GM13977 (cell line): Measurements from ENCODE around the gene MCMBP.

Experiments used
- DNase-seq: peaks from one replicate; pipeline ENCODE4 v3.0.0; 2012; ENCODE audit warnings: low spot score
- in situ Hi-C: fragments of 300-500 bp; cut with MboI; formaldehyde crosslinking; loops from one replicate; pipeline ENCODE4 v1.12.0; 2022; ENCODE audit warnings: low sequenced_read_pairs, low pct_unique_long_range_greater_than_20kb, mixed read lengths, inconsistent platforms; ENCODE audit not compliant: unreplicated experiment
- TF ChIP-seq, protein P1 (sequence below): IDR thresholded peaks from 2 replicates; pipeline ENCODE4 v1.5.1; 2012; ENCODE audit warnings: mild to moderate bottlenecking, control low read depth; ENCODE audit not compliant: insufficient read depth; ENCODE audit errors: extremely low read depth, missing control alignments

The MCMBP gene

GRCh38 chr10:119829429-119829828, 43.2 kb downstream of the MCMBP start:
- no peak for DNase-seq
- TF ChIP-seq, protein P1, sequence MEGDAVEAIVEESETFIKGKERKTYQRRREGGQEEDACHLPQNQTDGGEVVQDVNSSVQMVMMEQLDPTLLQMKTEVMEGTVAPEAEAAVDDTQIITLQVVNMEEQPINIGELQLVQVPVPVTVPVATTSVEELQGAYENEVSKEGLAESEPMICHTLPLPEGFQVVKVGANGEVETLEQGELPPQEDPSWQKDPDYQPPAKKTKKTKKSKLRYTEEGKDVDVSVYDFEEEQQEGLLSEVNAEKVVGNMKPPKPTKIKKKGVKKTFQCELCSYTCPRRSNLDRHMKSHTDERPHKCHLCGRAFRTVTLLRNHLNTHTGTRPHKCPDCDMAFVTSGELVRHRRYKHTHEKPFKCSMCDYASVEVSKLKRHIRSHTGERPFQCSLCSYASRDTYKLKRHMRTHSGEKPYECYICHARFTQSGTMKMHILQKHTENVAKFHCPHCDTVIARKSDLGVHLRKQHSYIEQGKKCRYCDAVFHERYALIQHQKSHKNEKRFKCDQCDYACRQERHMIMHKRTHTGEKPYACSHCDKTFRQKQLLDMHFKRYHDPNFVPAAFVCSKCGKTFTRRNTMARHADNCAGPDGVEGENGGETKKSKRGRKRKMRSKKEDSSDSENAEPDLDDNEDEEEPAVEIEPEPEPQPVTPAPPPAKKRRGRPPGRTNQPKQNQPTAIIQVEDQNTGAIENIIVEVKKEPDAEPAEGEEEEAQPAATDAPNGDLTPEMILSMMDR: no peak
- in situ Hi-C loops: no loop called here

DNA sequence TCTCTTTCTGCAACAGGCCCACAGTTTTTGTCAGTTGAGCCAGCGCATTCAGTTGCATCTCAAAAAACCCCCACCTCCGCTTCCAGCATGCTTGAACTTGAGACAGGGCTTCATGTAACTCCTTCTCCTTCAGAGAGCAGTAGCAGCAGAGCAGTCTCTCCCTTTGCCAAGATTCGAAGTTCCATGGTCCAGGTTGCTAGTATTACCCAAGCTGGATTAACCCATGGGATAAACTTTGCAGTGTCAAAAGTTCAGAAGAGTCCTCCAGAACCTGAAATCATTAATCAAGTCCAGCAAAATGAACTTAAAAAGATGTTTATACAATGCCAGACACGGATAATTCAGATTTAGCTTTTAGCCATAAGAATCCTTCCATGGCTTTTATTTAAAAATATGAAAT, 45.2 kb downstream of the MCMBP start:
- in situ Hi-C loops: no loop called here
- TF ChIP-seq, protein P1: no peak
- no peak for DNase-seq

DNA sequence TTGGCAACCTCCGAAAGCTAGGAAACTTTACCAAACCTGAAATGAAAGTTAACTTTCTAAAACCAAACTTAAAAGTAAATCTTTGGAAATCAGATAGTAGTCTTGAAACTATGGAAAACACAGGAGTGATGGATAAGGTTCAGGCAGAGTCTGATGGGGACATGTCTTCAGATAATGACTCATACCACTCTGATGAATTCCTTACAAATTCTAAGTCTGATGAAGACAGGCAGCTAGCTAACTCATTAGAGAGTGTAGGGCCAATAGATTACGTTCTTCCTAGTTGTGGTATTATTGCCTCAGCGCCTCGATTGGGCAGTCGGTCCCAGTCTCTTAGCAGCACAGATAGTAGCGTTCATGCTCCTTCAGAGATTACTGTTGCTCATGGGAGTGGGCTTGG, 45.9 kb downstream of the MCMBP start:
- TF ChIP-seq, protein P1: no peak
- in situ Hi-C loops: no loop called here
- no peak for DNase-seq

- TF ChIP-seq, protein P1: no peak
- DNase-seq: no peak
- in situ Hi-C loops: no loop called here
Measured at GRCh38 chr10:119824299-119824698, 48.3 kb downstream of the MCMBP start.

- in situ Hi-C loops: no loop called here
- TF ChIP-seq, protein P1: no peak
- no peak for DNase-seq
Measured at GRCh38 chr10:119821182-119821581, 51.5 kb downstream of the MCMBP start.

- no peak for DNase-seq
- in situ Hi-C loops: no loop called here
- TF ChIP-seq, protein P1: no peak
Measured at GRCh38 chr10:119818889-119819270, 53.8 kb downstream of the MCMBP start.

- in situ Hi-C loops: no loop called here
- DNase-seq: no peak
- TF ChIP-seq, protein P1: no peak
Measured at GRCh38 chr10:119817991-119818888, 54.4 kb downstream of the MCMBP start.
